ENCODE measurements around the gene MUCL3.
"Not testable (repeated sequence)": the region's sequence is repeated elsewhere in the genome, so short reads cannot be mapped to it uniquely, and the experiment has no call there.

MUCL3 gene

GRCh38 chr6:30912746-30913520, 27.8 kb upstream of the MUCL3 start:
- DNase-seq (ENCODE audit: low read depth, low spot score): no peak

DNA sequence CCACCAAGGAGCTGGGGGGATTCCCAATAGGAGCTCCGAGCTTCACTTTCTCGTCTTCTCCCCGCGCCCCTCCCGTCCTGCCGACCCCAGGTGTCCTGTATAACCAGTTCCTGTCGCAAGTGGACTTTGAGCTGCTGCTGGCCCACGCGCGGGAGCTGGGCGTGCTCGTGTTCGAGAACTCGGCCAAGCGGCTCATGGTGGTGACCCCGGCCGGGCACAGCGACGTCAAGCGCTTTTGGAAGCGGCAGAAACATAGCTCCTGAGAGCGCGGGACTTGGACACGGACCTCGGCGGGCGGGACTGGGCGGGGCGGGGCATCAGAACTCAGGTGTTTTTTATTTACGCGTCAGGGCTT, 27.1 kb upstream of the MUCL3 start:
- no peak for DNase-seq (ENCODE audit: low read depth, low spot score)

GRCh38 chr6:30914076-30914853, 26.5 kb upstream of the MUCL3 start, which contains the start of gene VARS2:
Gene VARS2, plus strand, starts transcription at chr6:30914238. Its CDS starts 599 bp downstream, at chr6:30914837.
- peak; percentile 96 for DNase-seq (ENCODE audit: low read depth, low spot score)

DNA sequence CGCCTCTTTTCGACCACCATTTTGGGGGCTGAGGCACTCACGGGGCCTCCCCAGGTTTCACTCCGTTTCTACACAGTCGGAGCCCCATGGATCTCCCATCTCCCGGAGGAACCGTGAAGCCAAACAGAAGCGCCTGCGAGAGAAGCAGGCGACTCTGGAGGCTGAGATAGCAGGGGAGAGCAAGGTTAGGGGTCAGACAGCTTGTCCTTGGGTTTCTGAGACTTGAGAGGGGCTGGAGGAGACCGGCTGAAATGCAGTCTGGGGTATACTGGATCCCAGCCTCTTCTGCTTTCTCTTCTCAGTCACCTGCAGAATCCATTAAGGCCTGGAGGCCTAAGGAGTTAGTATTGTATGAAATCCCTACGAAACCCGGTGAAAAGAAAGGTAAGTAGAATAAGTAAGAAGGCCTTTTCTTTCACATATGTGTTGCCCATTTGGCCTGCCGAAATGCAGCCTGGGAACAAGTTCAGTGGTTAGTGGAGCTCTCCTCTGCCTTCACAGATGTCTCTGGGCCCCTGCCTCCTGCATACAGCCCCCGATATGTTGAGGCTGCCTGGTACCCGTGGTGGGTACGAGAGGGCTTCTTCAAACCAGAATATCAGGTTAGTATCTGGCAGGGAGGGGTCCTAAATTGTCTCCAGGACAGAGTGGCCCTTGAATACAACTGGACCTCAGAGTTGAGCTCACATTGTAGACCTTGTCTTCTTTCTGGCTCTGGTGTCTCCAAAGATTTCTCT, 25.8 kb upstream of the MUCL3 start:
- no peak for DNase-seq (ENCODE audit: low read depth, low spot score)

- peak; percentile 70 for DNase-seq (ENCODE audit: low read depth, low spot score)
Measured at GRCh38 chr6:30915591-30915946, 25.2 kb upstream of the MUCL3 start.

DNA sequence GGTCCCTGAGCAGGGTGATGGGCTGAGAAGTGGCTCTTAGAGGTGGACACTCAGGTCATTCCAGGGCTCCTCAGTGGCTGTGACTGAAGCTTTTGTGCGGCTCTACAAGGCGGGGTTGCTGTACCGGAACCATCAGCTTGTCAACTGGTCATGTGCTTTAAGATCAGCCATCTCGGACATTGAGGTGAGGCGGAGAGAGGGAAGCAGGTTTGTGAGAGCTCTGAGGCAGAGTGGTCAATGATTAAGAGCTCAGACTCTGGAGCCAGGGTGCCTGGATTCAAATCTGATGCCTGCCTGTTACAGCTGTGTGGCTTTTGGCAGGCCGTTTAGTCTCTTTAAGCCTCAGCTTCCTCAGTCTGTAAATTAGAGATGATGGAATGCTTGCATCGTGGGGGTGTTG, 23.7 kb upstream of the MUCL3 start:
- DNase-seq (ENCODE audit: low read depth, low spot score): no peak

GRCh38 chr6:30917487-30917886, 23.3 kb upstream of the MUCL3 start:
- no peak for DNase-seq (ENCODE audit: low read depth, low spot score)

DNA sequence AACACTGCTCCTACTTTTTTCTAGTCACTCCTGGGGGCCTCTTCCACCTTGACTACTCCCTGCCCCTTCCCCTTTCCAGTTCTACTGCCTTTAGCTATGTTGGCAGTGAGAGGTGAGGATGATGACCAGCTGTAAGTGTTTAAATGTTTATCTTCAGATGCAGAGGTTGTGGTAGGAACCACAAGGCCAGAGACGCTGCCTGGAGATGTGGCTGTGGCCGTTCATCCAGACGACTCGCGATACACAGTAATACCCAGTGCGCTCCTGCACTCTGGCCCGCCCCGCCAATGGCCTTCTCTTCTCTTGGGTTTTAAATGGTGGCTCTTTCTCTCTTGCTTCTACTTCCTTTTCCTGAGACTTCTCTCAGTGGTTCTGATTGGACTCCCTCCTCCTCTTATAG, 22.1 kb upstream of the MUCL3 start:
- no peak for DNase-seq (ENCODE audit: low read depth, low spot score)

DNA sequence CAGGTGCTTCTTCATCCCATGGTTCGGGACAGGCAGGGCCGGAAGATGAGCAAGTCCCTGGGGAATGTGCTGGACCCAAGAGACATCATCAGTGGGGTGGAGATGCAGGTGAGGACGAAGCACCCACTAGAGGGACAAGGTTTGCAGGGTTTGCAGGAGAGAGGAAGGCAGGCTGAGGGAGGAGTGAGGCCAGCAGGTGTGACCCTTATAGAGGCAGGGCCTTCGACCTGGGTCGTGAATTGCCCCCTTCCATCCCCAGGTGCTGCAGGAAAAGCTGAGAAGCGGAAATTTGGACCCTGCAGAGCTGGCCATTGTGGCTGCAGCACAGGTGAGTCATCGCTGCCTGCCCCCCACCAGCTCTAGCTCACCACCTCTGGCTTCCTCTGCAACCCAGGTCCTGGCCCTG, 18.3 kb upstream of the MUCL3 start:
- no peak for DNase-seq (ENCODE audit: low read depth, low spot score)

DNA sequence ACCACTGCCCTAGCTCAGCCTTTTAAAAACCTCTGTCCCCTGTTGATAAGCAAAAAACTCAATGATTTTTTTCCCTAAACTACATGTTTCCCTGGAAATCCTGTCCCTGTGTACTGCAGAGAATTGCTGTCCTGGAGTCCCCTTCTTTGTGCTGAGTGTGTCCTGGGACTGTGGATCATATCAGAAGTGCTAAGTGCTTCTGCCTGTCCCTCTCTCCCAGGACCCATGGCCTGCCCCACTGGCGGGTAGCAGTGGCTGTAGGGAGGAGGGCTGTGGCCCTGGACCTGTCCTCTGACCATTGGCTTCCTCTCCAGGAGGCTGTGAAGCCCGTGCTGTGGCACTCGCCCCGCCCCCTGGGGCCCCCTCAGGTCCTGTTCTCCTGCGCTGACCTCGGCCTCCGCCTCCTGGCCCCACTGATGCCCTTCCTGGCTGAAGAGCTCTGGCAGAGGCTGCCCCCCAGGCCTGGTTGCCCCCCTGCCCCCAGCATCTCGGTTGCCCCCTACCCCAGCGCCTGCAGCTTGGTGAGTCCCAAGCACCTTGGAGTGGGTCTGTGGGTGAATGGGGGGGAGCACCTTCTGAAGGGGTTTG, 16.6 kb upstream of the MUCL3 start:
- DNase-seq (ENCODE audit: low read depth, low spot score): not testable (repeated sequence)

- no peak for DNase-seq (ENCODE audit: low read depth, low spot score)
Measured at GRCh38 chr6:30926644-30927043, 14.1 kb upstream of the MUCL3 start.

DNA sequence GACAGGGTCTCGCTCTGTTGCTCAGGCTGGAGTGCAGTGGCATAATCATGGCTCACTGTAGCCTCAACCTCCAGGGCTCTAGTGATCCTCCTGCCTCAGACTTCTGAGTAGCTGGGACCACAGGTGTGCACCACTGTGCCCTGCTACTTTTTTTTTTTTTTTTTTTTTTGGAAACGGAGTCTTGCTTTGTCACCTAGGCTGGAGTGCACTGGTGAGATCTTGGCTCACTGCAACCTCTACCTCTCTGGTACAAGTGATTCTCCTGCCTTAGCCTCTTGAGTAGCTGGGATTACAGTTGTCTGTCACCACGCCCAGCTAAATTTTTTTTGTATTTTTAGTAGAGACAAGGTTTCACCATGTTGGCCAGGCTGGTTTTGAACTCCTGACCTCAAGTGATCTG, 13.7 kb upstream of the MUCL3 start:
- not testable (repeated sequence) for DNase-seq (ENCODE audit: low read depth, low spot score)

DNA sequence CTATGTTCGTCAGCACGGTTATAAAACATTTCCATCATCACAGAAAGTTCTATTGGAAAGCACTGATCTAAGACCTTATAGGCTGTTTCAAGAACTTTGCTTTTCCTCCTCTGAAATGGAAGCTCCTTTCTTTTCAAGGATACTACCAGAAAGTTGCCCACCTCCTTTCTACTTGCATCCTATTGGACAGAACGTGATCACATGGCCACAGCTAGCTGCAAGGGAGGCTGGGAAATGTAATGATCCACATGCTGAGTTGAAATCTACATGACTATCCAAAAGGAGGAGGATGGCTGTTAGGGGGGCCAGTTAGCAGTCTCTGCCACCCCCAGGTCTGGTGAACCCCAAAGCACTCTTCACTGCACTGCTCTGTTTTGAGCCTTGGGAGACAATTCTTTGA, 12.1 kb upstream of the MUCL3 start:
- DNase-seq (ENCODE audit: low read depth, low spot score): no peak

GRCh38 chr6:30930506-30930905, 10.3 kb upstream of the MUCL3 start:
- DNase-seq (ENCODE audit: low read depth, low spot score): no peak

DNA sequence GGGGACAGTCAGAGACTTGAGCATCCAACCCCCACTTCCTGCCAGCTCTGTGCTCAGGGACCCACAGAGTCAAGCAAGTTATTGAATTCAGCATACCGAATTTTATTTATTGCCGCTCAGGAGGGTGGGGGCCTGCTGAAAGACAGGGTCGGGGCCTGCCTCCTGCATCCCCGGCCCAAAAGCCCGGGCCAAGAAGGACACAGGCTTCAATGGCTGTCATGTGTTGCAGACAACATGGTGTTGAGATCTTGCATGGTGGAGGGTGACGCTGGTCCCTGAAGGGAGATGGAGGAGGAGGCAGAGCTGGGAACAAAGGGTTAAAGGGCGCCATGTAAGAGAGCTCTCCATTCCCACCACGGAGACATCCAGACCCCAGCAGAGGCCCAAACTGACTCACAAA, 9.5 kb upstream of the MUCL3 start:
- DNase-seq (ENCODE audit: low read depth, low spot score): no peak

DNA sequence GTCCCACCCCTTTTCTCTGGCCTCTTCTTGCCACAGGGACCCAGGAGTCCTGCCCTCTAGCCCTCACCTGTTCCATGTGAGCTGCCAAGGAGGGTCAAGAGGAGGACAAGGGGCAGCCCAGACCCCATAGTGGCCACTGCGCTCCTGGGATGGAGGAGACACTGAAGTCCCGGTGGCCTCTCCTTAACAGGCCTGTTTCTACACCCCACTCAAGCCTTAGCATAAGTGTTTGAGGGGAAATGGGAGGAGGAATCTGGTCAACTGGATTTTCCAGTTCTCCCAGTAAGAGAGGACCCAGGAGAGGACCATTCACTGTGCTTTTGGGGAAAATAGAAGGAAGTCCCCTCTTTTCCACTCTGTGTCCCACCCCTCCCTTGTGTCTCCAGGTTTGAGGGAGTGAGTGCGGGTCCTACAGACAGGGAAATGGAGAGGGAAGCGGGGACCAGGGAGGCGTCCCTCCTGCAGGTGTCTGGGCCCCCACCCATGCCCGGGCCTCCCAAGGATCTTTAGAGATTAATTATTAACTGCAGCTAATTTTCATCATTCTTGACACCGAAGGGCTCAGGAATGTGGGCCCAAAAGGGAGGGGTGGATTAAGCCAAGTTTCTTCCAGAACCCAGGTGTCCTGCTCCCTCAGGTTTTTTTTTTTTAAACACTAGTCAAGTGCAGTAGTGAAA, 8.7 kb upstream of the MUCL3 start, which contains the start of gene SFTA2:
Gene SFTA2, minus strand, starts transcription at position 202 of the 677 bp plus-strand sequence. Its CDS starts 74 bp downstream, at position 128.
- DNase-seq (ENCODE audit: low read depth, low spot score): no peak

GRCh38 chr6:30932665-30933365, 8.0 kb upstream of the MUCL3 start:
- no peak for DNase-seq (ENCODE audit: low read depth, low spot score)

DNA sequence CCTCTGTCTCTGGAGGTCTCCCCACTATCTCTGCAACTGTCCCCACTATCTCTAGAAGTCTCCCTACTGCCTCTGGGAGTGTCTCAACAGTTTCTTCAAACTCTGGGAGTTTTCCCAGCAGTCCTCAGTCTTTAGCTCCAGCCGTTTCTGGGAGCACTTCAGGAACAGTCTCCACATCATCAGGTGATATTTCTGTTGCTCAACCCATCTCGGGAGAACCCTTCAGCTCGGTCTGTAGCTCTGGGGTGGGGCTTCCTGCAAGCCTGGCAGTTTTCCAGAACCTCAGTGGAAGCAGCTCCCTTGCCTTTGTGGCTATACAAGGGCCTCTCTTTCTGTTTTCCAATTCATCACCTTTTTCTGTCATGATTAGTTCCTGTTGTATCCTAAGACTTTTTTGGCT, 5.8 kb upstream of the MUCL3 start:
- no peak for DNase-seq (ENCODE audit: low read depth, low spot score)

DNA sequence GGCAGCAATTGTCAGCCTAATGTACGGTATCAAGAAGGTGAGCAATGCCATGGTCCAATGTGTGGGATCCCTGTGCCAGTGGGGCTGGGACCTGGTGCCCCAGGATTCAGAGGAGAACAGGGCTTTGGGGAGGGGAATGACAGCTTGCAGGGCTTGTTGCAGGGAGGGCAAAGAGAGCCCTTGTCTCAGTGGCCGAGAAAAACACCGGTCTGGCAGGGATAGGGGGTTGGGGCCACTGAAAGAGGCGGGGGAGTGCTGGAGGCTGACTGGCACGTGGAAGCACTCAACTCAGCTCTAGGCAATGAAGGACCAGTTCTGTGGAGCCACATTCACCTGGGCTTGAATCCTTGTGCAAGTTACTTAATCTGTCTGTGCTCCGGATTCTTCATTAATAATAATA, 3.5 kb upstream of the MUCL3 start:
- DNase-seq (ENCODE audit: low read depth, low spot score): no peak

DNA sequence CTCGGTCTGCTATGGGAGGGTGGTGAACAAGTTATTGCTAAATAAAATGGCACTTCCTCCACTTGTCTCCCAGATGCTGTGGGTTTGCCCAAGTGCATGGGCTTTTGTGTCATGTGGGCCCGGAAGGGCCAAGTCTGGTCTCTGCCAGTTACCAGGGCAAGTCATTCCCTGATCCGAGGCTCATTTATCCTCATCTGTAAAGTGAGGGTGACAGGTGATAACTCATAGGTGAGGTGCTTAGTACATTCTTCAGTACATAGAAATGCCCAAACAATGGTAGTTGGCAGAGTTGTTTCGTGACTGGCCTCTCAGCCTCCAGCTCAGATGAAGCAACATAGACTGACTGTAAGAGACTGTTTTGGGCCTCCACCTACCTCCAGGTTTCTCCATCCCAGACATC, 2.0 kb upstream of the MUCL3 start:
- DNase-seq (ENCODE audit: low read depth, low spot score): no peak

GRCh38 chr6:30939473-30939872, 1.3 kb upstream of the MUCL3 start:
- DNase-seq (ENCODE audit: low read depth, low spot score): no peak

Data from ELF-1 (cell line).